ENCODE data around the gene EPHB2.

EPHB2 gene

GRCh38 chr1:22857661-22858060 is 147.0 kb downstream of the EPHB2 start:
- no peak for DNase-seq (ENCODE audit: low read depth in 3 of 3)

- no peak for DNase-seq (ENCODE audit: low read depth in 3 of 3)
Observed at GRCh38 chr1:22860414-22860800, 149.8 kb downstream of the EPHB2 start.

GRCh38 chr1:22860883-22861385 is 150.3 kb downstream of the EPHB2 start:
- no peak for DNase-seq (ENCODE audit: low read depth in 3 of 3)

GRCh38 chr1:22861764-22862440 is 151.3 kb downstream of the EPHB2 start:
- DNase-seq (ENCODE audit: low read depth in 3 of 3) = no peak

- DNase-seq (ENCODE audit: low read depth in 3 of 3) = no peak
Observed at GRCh38 chr1:22862752-22863151, 152.1 kb downstream of the EPHB2 start.

GRCh38 chr1:22863766-22864165 is 153.1 kb downstream of the EPHB2 start:
- no peak for DNase-seq (ENCODE audit: low read depth in 3 of 3)

- no peak for DNase-seq (ENCODE audit: low read depth in 3 of 3)
Observed at GRCh38 chr1:22864886-22865285, 154.2 kb downstream of the EPHB2 start.

GRCh38 chr1:22865736-22866135 is 155.1 kb downstream of the EPHB2 start:
- no peak for DNase-seq (ENCODE audit: low read depth in 3 of 3)

GRCh38 chr1:22866868-22867267 is 156.2 kb downstream of the EPHB2 start:
- no peak for DNase-seq (ENCODE audit: low read depth in 3 of 3)

GRCh38 chr1:22868331-22868730 is 157.7 kb downstream of the EPHB2 start:
- no peak for DNase-seq (ENCODE audit: low read depth in 3 of 3)

GRCh38 chr1:22869325-22869724 is 158.7 kb downstream of the EPHB2 start:
- no peak for DNase-seq (ENCODE audit: low read depth in 3 of 3)

- DNase-seq (ENCODE audit: low read depth in 3 of 3) = no peak
Observed at GRCh38 chr1:22870201-22870871, 159.7 kb downstream of the EPHB2 start.

- no peak for DNase-seq (ENCODE audit: low read depth in 3 of 3)
Observed at GRCh38 chr1:22872981-22873664, 162.5 kb downstream of the EPHB2 start.

GRCh38 chr1:22874785-22875184 is 164.1 kb downstream of the EPHB2 start:
- DNase-seq (ENCODE audit: low read depth in 3 of 3) = no peak

- DNase-seq (ENCODE audit: low read depth in 3 of 3) = no peak
Observed at GRCh38 chr1:22875241-22875640, 164.6 kb downstream of the EPHB2 start.

- DNase-seq (ENCODE audit: low read depth in 3 of 3) = no peak
Observed at GRCh38 chr1:22875841-22876240, 165.2 kb downstream of the EPHB2 start.

- no peak for DNase-seq (ENCODE audit: low read depth in 3 of 3)
Observed at GRCh38 chr1:22876359-22877111, 165.9 kb downstream of the EPHB2 start.

- no peak for DNase-seq (ENCODE audit: low read depth in 3 of 3)
Observed at GRCh38 chr1:22877112-22877915, 166.7 kb downstream of the EPHB2 start.

- no peak for DNase-seq (ENCODE audit: low read depth in 3 of 3)
Observed at GRCh38 chr1:22877980-22878379, 167.3 kb downstream of the EPHB2 start.

GRCh38 chr1:22878626-22879025 is 168.0 kb downstream of the EPHB2 start:
- DNase-seq (ENCODE audit: low read depth in 3 of 3) = no peak

- DNase-seq (ENCODE audit: low read depth in 3 of 3) = no peak
Observed at GRCh38 chr1:22879445-22879844, 168.8 kb downstream of the EPHB2 start.

Data from stimulated activated CD4-positive, alpha-beta T cell treated with anti-CD3 and anti-CD28 coated beads, TNF-alpha, amount 100 ng/mL, for 4 hours (primary cell).